K562 treated with DMSO at 1 percent for 24 hours (cell line): ENCODE data around the gene PPP1R3G. TPM values are rescaled to one million over a fixed set of nuclear protein-coding genes. Genes with fewer than 3 reads are reported as not detected.

Experiments used
- total RNA-seq: library from RNA; unstranded; fragments of 300-600 nt; gene quantifications from 2 replicates; pipeline ENCODE4 v1.2.3, GENCODE V29; 2022; ENCODE audit warnings: low read depth; ENCODE audit not compliant: insufficient read depth

PPP1R3G gene
- total RNA-seq = 0.09 and 0.23 TPM in 2 replicates

DNA sequence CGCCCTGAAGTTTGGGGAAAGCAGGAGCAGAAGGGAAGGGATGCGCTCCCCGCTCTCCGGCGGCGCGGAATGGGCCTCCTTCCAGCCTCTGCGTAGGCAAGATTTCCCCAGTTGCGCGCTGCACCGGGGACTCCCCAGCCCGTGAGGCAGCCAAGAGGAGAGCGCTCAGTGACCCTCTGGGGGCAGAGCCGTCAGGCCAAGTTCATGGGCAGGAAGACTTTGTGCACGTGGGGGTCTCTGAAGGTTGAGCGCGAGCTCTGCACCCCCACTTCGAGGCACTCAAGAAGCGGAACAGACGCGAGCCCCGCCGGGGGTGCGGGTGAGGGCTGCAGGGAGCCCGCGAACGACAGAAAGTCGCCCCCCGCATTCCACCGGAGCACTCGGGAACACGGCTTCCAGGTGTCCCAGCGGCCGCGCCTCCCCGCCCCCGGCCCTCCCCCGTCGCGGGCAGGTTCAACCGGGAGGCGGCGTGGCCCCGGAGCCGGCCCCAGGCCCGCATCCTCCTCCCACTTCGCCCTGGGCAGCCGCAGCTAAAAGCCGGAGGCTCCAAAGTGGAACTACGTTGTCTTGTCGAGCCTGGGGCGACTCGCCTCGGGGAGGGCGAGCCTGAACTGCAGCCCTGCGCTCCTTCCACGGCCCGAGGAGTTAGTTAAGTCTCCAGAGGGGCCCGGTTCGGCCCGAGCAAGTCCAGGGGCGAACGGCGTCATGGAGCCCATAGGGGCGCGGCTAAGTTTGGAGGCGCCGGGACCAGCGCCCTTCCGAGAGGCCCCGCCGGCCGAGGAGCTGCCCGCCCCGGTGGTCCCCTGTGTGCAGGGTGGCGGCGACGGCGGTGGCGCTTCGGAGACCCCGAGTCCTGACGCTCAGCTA lies at the start of gene PPP1R3G:
Gene PPP1R3G (plus strand): TSS at position 561 of the 867 bp plus-strand sequence. CDS start 145 bp downstream, at position 706.

Other genes with a start within 250 kb of the PPP1R3G start
- gene RPP40, start 81.3 kb upstream of the PPP1R3G start, total RNA-seq = 3.3 and 4.7 TPM in 2 replicates
- 21.4 and 24.0 TPM in 2 replicates for gene LYRM4, start 175.6 kb downstream of the PPP1R3G start, total RNA-seq
- gene FARS2, start 176.2 kb downstream of the PPP1R3G start, total RNA-seq = 16.4 and 20.7 TPM in 2 replicates